IMR-90 (cell line): ENCODE data around the gene GMCL1. TPM values are rescaled to one million over a fixed set of nuclear protein-coding genes. Genes with fewer than 3 reads are reported as not detected.

Source experiments
- ATAC-seq: fragments of 200-7000 bp; cut with Tn5 transposase; 2 replicates; pipeline ENCODE4 v1.9.1; 2020; ENCODE audit warnings: low read depth, mild to moderate bottlenecking, moderate library complexity
- BruUV-seq: library from RNA; stranded (reverse); fragments of 400-500 nt; replicated peaks from 2 replicates; lab custom pipeline; 2021; lab: Mats Ljungman, UMichigan
- CTCF ChIA-PET: fragments of 300-600 bp; formaldehyde crosslinking; extraction: SDS; loops from one replicate; lab custom pipeline; 2021; ENCODE audit warnings: antibody characterized with exemption; lab: Yijun Ruan, JAX
- POLR2A ChIA-PET: fragments of 300-600 bp; sonication (Branson Sonifier 250); formaldehyde crosslinking; loops from one replicate; lab custom pipeline; 2022; ENCODE audit warnings: antibody characterized with exemption; ENCODE audit not compliant: unreplicated experiment; lab: Charles Lee
- DNase-seq: peaks from one replicate; pipeline ENCODE4 v3.0.0; 2013
- H2AFZ ChIP-seq: replicated peaks from 2 replicates; pipeline ENCODE3; 2013; ENCODE audit warnings: low read length, mild to moderate bottlenecking; ENCODE audit not compliant: poor library complexity
- H2AK5ac ChIP-seq: 2 replicates; pipeline ENCODE4 v1.6.1; 2013; ENCODE audit warnings: low read depth, low read length, inconsistent platforms
- H2AK9ac ChIP-seq: replicated peaks from 2 replicates; pipeline ENCODE3; 2013; ENCODE audit warnings: mild to moderate bottlenecking, low read depth, low read length, moderate library complexity; ENCODE audit not compliant: poor library complexity
- H2BK120ac ChIP-seq: 2 replicates; pipeline ENCODE4 v1.6.1; 2013; ENCODE audit warnings: low read depth, low read length, inconsistent platforms
- H2BK15ac ChIP-seq: 3 replicates; pipeline ENCODE4 v1.6.1; 2013; ENCODE audit warnings: low read depth, low read length, inconsistent platforms
- H2BK20ac ChIP-seq: 2 replicates; pipeline ENCODE4 v1.6.1; 2013; ENCODE audit warnings: low read depth, mild to moderate bottlenecking, inconsistent platforms, low read length, moderate library complexity
- H2BK5ac ChIP-seq: 2 replicates; pipeline ENCODE4 v1.6.1; 2013; ENCODE audit warnings: mild to moderate bottlenecking, low read depth, low read length, inconsistent platforms; ENCODE audit not compliant: poor library complexity, severe bottlenecking
- H3K14ac ChIP-seq: replicated peaks from 2 replicates; pipeline ENCODE4 v1.6.1; 2013; ENCODE audit warnings: low read depth, low read length, inconsistent platforms
- H3K18ac ChIP-seq: 2 replicates; pipeline ENCODE4 v1.6.1; 2013; ENCODE audit warnings: low read depth, low read length, control low read depth
- H3K23ac ChIP-seq: 2 replicates; pipeline ENCODE4 v1.6.1; 2013; ENCODE audit warnings: low read depth, low read length, inconsistent platforms
- H3K27ac ChIP-seq: 2 replicates; pipeline ENCODE4 v1.5.1; 2013; ENCODE audit warnings: mild to moderate bottlenecking, control low read depth, low read length; ENCODE audit not compliant: insufficient read depth
- H3K27me3 ChIP-seq: 2 replicates; pipeline ENCODE4 v1.6.1; 2013; ENCODE audit warnings: low read length; ENCODE audit not compliant: control insufficient read depth, insufficient read depth
- H3K36me3 ChIP-seq: 2 replicates; pipeline ENCODE4 v1.6.1; 2013; ENCODE audit warnings: low read length, mixed read lengths; ENCODE audit not compliant: control insufficient read depth, insufficient read depth
- H3K4ac ChIP-seq: 2 replicates; pipeline ENCODE4 v1.6.1; 2013; ENCODE audit warnings: low read depth, low read length, inconsistent platforms
- H3K4me1 ChIP-seq: 2 replicates; pipeline ENCODE4 v1.6.1; 2013; ENCODE audit warnings: low read length, mixed read lengths; ENCODE audit not compliant: control insufficient read depth, insufficient read depth
- H3K4me2 ChIP-seq: 2 replicates; pipeline ENCODE4 v1.6.1; 2013; ENCODE audit warnings: low read depth, mild to moderate bottlenecking, control low read depth, low read length, moderate library complexity
- H3K4me3 ChIP-seq: 2 replicates; pipeline ENCODE4 v1.5.1; 2013; ENCODE audit warnings: low read depth, mild to moderate bottlenecking, control low read depth, low read length, moderate library complexity; ENCODE audit not compliant: insufficient read depth
- H3K56ac ChIP-seq: 2 replicates; pipeline ENCODE4 v1.6.1; 2013; ENCODE audit warnings: low read length, inconsistent platforms; ENCODE audit not compliant: insufficient read depth; ENCODE audit errors: extremely low read depth
- H3K79me1 ChIP-seq, 2 experiments: 2 replicates each; pipeline ENCODE4 v1.6.1; 2013; ENCODE audit warnings: low read length in 2 of 2, inconsistent platforms in 1 of 2, low read depth in 1 of 2
- H3K9ac ChIP-seq: 2 replicates; pipeline ENCODE4 v1.6.1; 2013; ENCODE audit warnings: low read depth, low read length, control low read depth
- H3K9me1 ChIP-seq: 2 replicates; pipeline ENCODE4 v1.6.1; 2013; ENCODE audit warnings: low read length, inconsistent platforms; ENCODE audit not compliant: insufficient read depth
- H3K9me3 ChIP-seq: 2 replicates; pipeline ENCODE4 v1.6.1; 2013; ENCODE audit warnings: low read length; ENCODE audit not compliant: control insufficient read depth, insufficient read depth
- H4K20me1 ChIP-seq: 2 replicates; pipeline ENCODE4 v1.6.1; 2013; ENCODE audit warnings: low read length, inconsistent platforms; ENCODE audit not compliant: insufficient read depth
- H4K5ac ChIP-seq: 2 replicates; pipeline ENCODE4 v1.6.1; 2013; ENCODE audit warnings: mild to moderate bottlenecking, low read depth, low read length, control low read depth
- H4K8ac ChIP-seq, 2 experiments: 2 replicates each; pipeline ENCODE4 v1.6.1; 2013; ENCODE audit warnings: low read depth in 2 of 2, low read length in 2 of 2, control low read depth in 1 of 2, inconsistent platforms in 1 of 2
- H4K91ac ChIP-seq: 2 replicates; pipeline ENCODE4 v1.6.1; 2013; ENCODE audit warnings: low read depth, low read length, inconsistent platforms; ENCODE audit not compliant: insufficient read depth
- CEBPB ChIP-seq: IDR thresholded peaks from 2 replicates; pipeline ENCODE4 v1.6.1; 2012; ENCODE audit warnings: low read depth, low read length, improper control_type of control experiment
- MXI1 ChIP-seq: IDR thresholded peaks from 2 replicates; pipeline ENCODE4 v1.6.1; 2012; ENCODE audit warnings: low read depth, mild to moderate bottlenecking, low read length, moderate library complexity, borderline replicate concordance
- POLR2A ChIP-seq: IDR thresholded peaks from 2 replicates; pipeline ENCODE4 v1.6.1; 2012; ENCODE audit warnings: mild to moderate bottlenecking, low read depth, low read length
- WGBS, 2 experiments: methylation state at CpG; one replicate each; pipeline versions ENCODE4 v1.1.5 to v1.1.7; 2013; ENCODE audit warnings: missing lambda C conversion rate in 2 of 2; ENCODE audit not compliant: insufficient read length in 1 of 2; ENCODE audit errors: extremely low coverage in 2 of 2; 5-methylcytosine and 5-hydroxymethylcytosine counted together
- dilution Hi-C: fragments of 300-500 bp; cut with HindIII; formaldehyde crosslinking; loops from one replicate; pipeline ENCODE4 v1.14.3; 2018; ENCODE audit warnings: low sequenced_read_pairs; ENCODE audit not compliant: unreplicated experiment
- in situ Hi-C: fragments of 300-500 bp; cut with MboI; formaldehyde crosslinking; loops from 3 replicates; pipeline ENCODE4 v1.14.3; 2019; ENCODE audit warnings: low sequenced_read_pairs, inconsistent platforms, mixed read lengths
- intact Hi-C: fragments of 100-400 bp; cut with micrococcal nuclease; formaldehyde crosslinking; loops from 2 replicates; pipeline ENCODE4 v1.10.0; 2022
- polyA plus RNA-seq, 3 experiments: library from polyadenylated mRNA; depleted of rRNA; stranded (reverse); fragments of >200 nt; gene quantifications; 2 replicates each; pipeline ENCODE4 v1.2.3, GENCODE V29; 2012; ENCODE audit warnings: low replicate concordance in 1 of 3
- total RNA-seq: library from RNA; depleted of rRNA; stranded (reverse); fragments of >200 nt; gene quantifications from 2 replicates; pipeline ENCODE4 v1.2.3, GENCODE V29; 2012
- TF ChIP-seq, protein P1 (sequence below): fragments of 150-350 bp; IDR thresholded peaks from 2 replicates; pipeline ENCODE4 v1.6.1; 2016; ENCODE audit warnings: low read depth, mild to moderate bottlenecking, low read length, moderate library complexity, borderline replicate concordance

Gene GMCL1
- total and polyA plus RNA-seq, 2 of the 4 experiments (the other 2 are of a cell fraction) = 2.8 to 3.4 TPM

GRCh38 chr2:69844560-69844959, 15.1 kb downstream of the GMCL1 start:
- Histone ChIP-seq H3K18ac (no peak overlapping the region), H4K5ac (no peak overlapping the region), H3K56ac (no peak overlapping the region), H3K4me3 (no peak overlapping the region), H3K4ac (no peak overlapping the region), H3K27me3 (no peaks in the 10 kb centered on the region), H2BK5ac (no peak overlapping the region), H2AK9ac (no peak overlapping the region), H3K36me3 (peaks cover 12% of the 10 kb centered on the region), H3K27ac (no peak overlapping the region), H2AFZ (no peak overlapping the region), H2BK120ac (no peak overlapping the region), H3K9me1 (peaks cover 3% of the 10 kb centered on the region), H3K9ac (no peak overlapping the region), H3K23ac (no peak overlapping the region), H3K9me3 (no peaks in the 10 kb centered on the region), H2BK15ac (no peak overlapping the region), H3K79me1 (peaks cover 0 to 4% of the 10 kb centered on the region in 2 experiments; a peak in 2 of 4 replicates), H2AK5ac (no peak overlapping the region), H3K4me2 (no peak overlapping the region), H4K8ac (no peak overlapping the region), H2BK20ac (no peak overlapping the region), H4K20me1 (no peaks in the 10 kb centered on the region), H4K91ac (no peak overlapping the region), H3K4me1 (no peaks in the 10 kb centered on the region), H3K14ac (no peak overlapping the region)
- intact Hi-C loops (no loop called here), in situ Hi-C loops (no loop called here), dilution Hi-C loops (no loop called here)
- no TSS peak for BruUV-seq
- WGBS, 2 experiments = 100% methylated on average over 2 of the region's 3 CpGs; no CpG with 5 or more reads in 1 of the 2 experiments
- DNase-seq (no peak), ATAC-seq (no peak)
- ChIA-PET CTCF (no interaction called here), POLR2A (no interaction called here)
- TF ChIP-seq MXI1 (no peak), CEBPB (peak; percentile 83), POLR2A (no peak)
- TF ChIP-seq, protein P1, sequence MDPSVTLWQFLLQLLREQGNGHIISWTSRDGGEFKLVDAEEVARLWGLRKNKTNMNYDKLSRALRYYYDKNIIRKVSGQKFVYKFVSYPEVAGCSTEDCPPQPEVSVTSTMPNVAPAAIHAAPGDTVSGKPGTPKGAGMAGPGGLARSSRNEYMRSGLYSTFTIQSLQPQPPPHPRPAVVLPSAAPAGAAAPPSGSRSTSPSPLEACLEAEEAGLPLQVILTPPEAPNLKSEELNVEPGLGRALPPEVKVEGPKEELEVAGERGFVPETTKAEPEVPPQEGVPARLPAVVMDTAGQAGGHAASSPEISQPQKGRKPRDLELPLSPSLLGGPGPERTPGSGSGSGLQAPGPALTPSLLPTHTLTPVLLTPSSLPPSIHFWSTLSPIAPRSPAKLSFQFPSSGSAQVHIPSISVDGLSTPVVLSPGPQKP = no peak
